ENCODE measurements around the gene HOXC12.

The HOXC12 gene

GRCh38 chr12:53994009-53994263, 39.2 kb downstream of the HOXC12 start:
- H3K4me3 ChIP-seq (ENCODE audit: low read depth, low read length), result no peak overlapping the region
- H3K4me1 ChIP-seq, result peaks cover 7% of the 10 kb centered on the region
- no peak for DNase-seq

GRCh38 chr12:53994264-53995001, 39.7 kb downstream of the HOXC12 start:
- Histone ChIP-seq H3K4me3 (ENCODE audit: low read depth, low read length) (peak overlapping the region; percentile 56; the same call in 1 of the 2 replicates), H3K9me3 (no peaks in the 10 kb centered on the region), H3K36me3 (no peaks in the 10 kb centered on the region), H3K27me3 (no peaks in the 10 kb centered on the region), H3K4me1 (peaks cover 5% of the 10 kb centered on the region; the same call in 1 of the 2 replicates)
- DNase-seq, result no peak
- no peak for TF ChIP-seq CTCF (IDR thresholded peaks at IDR 0.05; ENCODE audit: low read depth, low read length)

More at GRCh38 chr12:53994009-53994263, 39.2 kb downstream of the HOXC12 start:
- Histone ChIP-seq H3K9me3 (no peaks in the 10 kb centered on the region), H3K27me3 (no peaks in the 10 kb centered on the region), H3K36me3 (no peaks in the 10 kb centered on the region)
- no peak for TF ChIP-seq CTCF (IDR thresholded peaks at IDR 0.05; ENCODE audit: low read depth, low read length)

GRCh38 chr12:53995002-53995377, 40.3 kb downstream of the HOXC12 start:
- Histone ChIP-seq H3K4me3 (ENCODE audit: low read depth, low read length) (peak overlapping the region; percentile 56), H3K9me3 (no peaks in the 10 kb centered on the region), H3K27me3 (no peaks in the 10 kb centered on the region), H3K4me1 (peaks cover 5% of the 10 kb centered on the region; the same call in 1 of the 2 replicates), H3K36me3 (no peaks in the 10 kb centered on the region)
- DNase-seq, result no peak
- no peak for TF ChIP-seq CTCF (IDR thresholded peaks at IDR 0.05; ENCODE audit: low read depth, low read length)

GRCh38 chr12:53995378-53996239, 40.9 kb downstream of the HOXC12 start:
- Histone ChIP-seq H3K9me3 (no peaks in the 10 kb centered on the region), H3K36me3 (no peaks in the 10 kb centered on the region), H3K27me3 (no peaks in the 10 kb centered on the region), H3K4me1 (peaks cover 5% of the 10 kb centered on the region; the same call in 1 of the 2 replicates), H3K4me3 (ENCODE audit: low read depth, low read length) (peak overlapping the region; percentile 56)
- no peak for TF ChIP-seq CTCF (IDR thresholded peaks at IDR 0.05; ENCODE audit: low read depth, low read length)
- DNase-seq, result peak; percentile 75

- no peaks in the 10 kb centered on the region for H3K9me3 ChIP-seq
- peaks cover 5% of the 10 kb centered on the region; the same call in 1 of the 2 replicates for H3K4me1 ChIP-seq
- H3K36me3 ChIP-seq, result no peaks in the 10 kb centered on the region
- no peaks in the 10 kb centered on the region for H3K27me3 ChIP-seq
- no peak for TF ChIP-seq CTCF (IDR thresholded peaks at IDR 0.05; ENCODE audit: low read depth, low read length)
- H3K4me3 ChIP-seq (ENCODE audit: low read depth, low read length), result peak overlapping the region; percentile 56
- no peak for DNase-seq
These were observed 41.8 kb downstream of the HOXC12 start for GRCh38 chr12:53996240-53997203.
